GM23248 (cell line): ENCODE results near the gene KRT84.

Experiments used
- EZH2 ChIP-seq: fragments of 200-600 bp; sonication (generic); IDR thresholded peaks from 2 replicates; pipeline ENCODE4 v1.6.1; 2018; ENCODE audit warnings: antibody characterized with exemption, mild to moderate bottlenecking; ENCODE audit not compliant: insufficient read depth, poor library complexity, severe bottlenecking
- EZH2phosphoT487 ChIP-seq: fragments of 200-600 bp; sonication (generic); IDR thresholded peaks from 2 replicates; pipeline ENCODE4 v1.6.1; 2018; ENCODE audit warnings: antibody characterized with exemption, moderate library complexity, mild to moderate bottlenecking, low read depth; ENCODE audit not compliant: insufficient read depth

DNA sequence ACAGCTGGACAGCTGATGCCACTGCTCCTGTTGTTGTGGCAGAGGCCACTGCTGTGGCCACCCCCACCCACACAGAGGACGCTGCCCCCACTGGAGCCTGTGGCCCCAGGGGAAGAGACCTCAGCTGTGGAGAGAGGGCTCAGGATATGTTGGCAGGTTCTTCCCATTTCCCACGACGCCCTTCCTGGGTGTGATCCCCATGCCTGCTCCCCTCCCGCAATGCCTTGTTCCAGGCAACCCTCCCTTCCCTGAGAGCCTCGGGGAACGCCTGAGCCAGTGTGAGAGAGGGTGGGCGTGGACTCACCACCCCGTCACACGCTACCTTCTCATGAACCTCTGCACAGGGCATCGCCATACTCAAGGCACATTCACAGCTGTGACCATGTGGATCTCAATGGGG lies 26.4 kb upstream of the KRT84 start:
- TF ChIP-seq EZH2phosphoT487 (no peak), EZH2 (no peak)
